HFFc6 (cell line): ENCODE data around the gene WDR86. TPM values are rescaled to one million over a fixed set of nuclear protein-coding genes. Genes with fewer than 3 reads are reported as not detected.

Experiments used
- DNase-seq: peaks from one replicate; pipeline ENCODE4 v3.0.0-alpha.2; 2018
- H3K27ac Mint-ChIP-seq: 2 replicates; pipeline ENCODE4 v1.8.0; 2020; ENCODE audit warnings: mild to moderate bottlenecking, mixed read lengths
- H3K27me3 Mint-ChIP-seq: 2 replicates; pipeline ENCODE4 v1.8.0; 2021; ENCODE audit warnings: mild to moderate bottlenecking, moderate library complexity, mixed read lengths; ENCODE audit not compliant: insufficient read depth
- H3K36me3 Mint-ChIP-seq: 2 replicates; pipeline ENCODE4 v1.8.0; 2021; ENCODE audit warnings: low read depth, mixed read lengths
- H3K4me1 Mint-ChIP-seq: 2 replicates; pipeline ENCODE4 v1.8.0; 2020; ENCODE audit warnings: low read depth, mixed read lengths
- H3K4me3 Mint-ChIP-seq: 2 replicates; pipeline ENCODE4 v1.8.0; 2020; ENCODE audit warnings: mild to moderate bottlenecking, moderate library complexity, mixed read lengths
- H3K9me3 Mint-ChIP-seq: 2 replicates; pipeline ENCODE4 v1.8.0; 2020; ENCODE audit warnings: mild to moderate bottlenecking, mixed read lengths
- total RNA-seq, 6 experiments: library from RNA; stranded (reverse); fragmentation: NEBNext Ultra II Directional; extraction: Animal tissue kit (Norgen Biotek cat#: 25700); gene quantifications; 2 replicates in 1 of 6; 3 replicates in 5 of 6; pipeline ENCODE4 v1.2.3, GENCODE V29; 2021
- TF ChIP-seq, protein P1 (sequence below): fragments of 200-600 bp; sonication (generic); IDR thresholded peaks from 2 replicates; pipeline ENCODE4 v1.5.0; 2021; ENCODE audit warnings: antibody characterized with exemption, mild to moderate bottlenecking

The WDR86 gene
- total RNA-seq, 6 experiments from 2014 or later = not detected

DNA sequence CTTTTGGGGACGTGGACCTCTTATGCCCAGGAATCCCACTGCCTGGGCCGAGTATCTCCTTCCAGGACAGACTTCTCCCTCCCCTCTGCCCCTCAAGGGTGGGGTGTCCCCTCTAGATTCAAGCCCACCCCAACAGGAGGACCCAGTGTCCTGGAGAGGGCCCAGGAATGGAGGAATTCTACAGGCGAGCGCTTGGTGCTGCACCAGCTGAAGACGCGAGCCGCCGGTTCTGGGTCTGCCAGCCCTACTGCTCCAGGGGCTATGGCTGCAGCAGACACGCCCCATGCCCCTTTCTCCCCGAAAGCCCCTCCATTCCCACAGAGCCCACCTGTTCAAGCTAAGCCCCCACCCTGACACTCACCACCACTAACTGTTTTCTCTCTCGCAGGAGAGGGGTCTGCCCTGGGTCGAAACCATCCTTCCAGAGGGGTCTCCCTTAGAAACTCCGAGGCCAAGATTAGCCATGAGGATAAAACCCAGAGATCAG is 21.5 kb upstream of the WDR86 start:
- DNase-seq = no peak
- H3K27ac Mint-ChIP-seq = no peak overlapping the region
- H3K36me3 Mint-ChIP-seq = no peaks in the 10 kb centered on the region
- H3K27me3 Mint-ChIP-seq = peaks cover 12% of the 10 kb centered on the region
- H3K9me3 Mint-ChIP-seq = no peaks in the 10 kb centered on the region
- TF ChIP-seq, protein P1, sequence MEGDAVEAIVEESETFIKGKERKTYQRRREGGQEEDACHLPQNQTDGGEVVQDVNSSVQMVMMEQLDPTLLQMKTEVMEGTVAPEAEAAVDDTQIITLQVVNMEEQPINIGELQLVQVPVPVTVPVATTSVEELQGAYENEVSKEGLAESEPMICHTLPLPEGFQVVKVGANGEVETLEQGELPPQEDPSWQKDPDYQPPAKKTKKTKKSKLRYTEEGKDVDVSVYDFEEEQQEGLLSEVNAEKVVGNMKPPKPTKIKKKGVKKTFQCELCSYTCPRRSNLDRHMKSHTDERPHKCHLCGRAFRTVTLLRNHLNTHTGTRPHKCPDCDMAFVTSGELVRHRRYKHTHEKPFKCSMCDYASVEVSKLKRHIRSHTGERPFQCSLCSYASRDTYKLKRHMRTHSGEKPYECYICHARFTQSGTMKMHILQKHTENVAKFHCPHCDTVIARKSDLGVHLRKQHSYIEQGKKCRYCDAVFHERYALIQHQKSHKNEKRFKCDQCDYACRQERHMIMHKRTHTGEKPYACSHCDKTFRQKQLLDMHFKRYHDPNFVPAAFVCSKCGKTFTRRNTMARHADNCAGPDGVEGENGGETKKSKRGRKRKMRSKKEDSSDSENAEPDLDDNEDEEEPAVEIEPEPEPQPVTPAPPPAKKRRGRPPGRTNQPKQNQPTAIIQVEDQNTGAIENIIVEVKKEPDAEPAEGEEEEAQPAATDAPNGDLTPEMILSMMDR = no peak
- H3K4me1 Mint-ChIP-seq = peaks cover 20% of the 10 kb centered on the region
- no peak overlapping the region for H3K4me3 Mint-ChIP-seq

GRCh38 chr7:151430391-151431205 is 20.8 kb upstream of the WDR86 start:
- Mint-ChIP-seq H3K36me3 (no peaks in the 10 kb centered on the region), H3K9me3 (no peaks in the 10 kb centered on the region), H3K27ac (no peak overlapping the region), H3K4me1 (peaks cover 27% of the 10 kb centered on the region), H3K4me3 (no peak overlapping the region), H3K27me3 (peaks cover 10% of the 10 kb centered on the region)
- DNase-seq = no peak
- TF ChIP-seq, protein P1 = no peak

GRCh38 chr7:151429560-151430331 is 19.9 kb upstream of the WDR86 start:
- Mint-ChIP-seq H3K27ac (no peak overlapping the region), H3K4me1 (peaks cover 29% of the 10 kb centered on the region), H3K4me3 (no peak overlapping the region), H3K27me3 (peaks cover 10% of the 10 kb centered on the region), H3K9me3 (no peaks in the 10 kb centered on the region), H3K36me3 (no peaks in the 10 kb centered on the region)
- TF ChIP-seq, protein P1 = no peak
- DNase-seq = no peak

- Mint-ChIP-seq H3K27me3 (peaks cover 10% of the 10 kb centered on the region), H3K9me3 (no peaks in the 10 kb centered on the region), H3K4me1 (peaks cover 29% of the 10 kb centered on the region), H3K4me3 (no peak overlapping the region), H3K36me3 (no peaks in the 10 kb centered on the region), H3K27ac (no peak overlapping the region)
- no peak for DNase-seq
- TF ChIP-seq, protein P1 = no peak
These were observed 19.4 kb upstream of the WDR86 start for GRCh38 chr7:151429237-151429559.

- Mint-ChIP-seq H3K27ac (peak overlapping the region; percentile 33; the same call in 1 of the 2 replicates), H3K4me3 (no peak overlapping the region)
- DNase-seq = peak; percentile 15
These were observed 18.8 kb upstream of the WDR86 start for GRCh38 chr7:151428378-151429236.

More at GRCh38 chr7:151428378-151429236, 18.8 kb upstream of the WDR86 start:
- Mint-ChIP-seq H3K9me3 (no peaks in the 10 kb centered on the region), H3K27me3 (peaks cover 4% of the 10 kb centered on the region), H3K36me3 (no peaks in the 10 kb centered on the region), H3K4me1 (peaks cover 29% of the 10 kb centered on the region)
- TF ChIP-seq, protein P1 = no peak
